Prostate gland (tissue), 2 donors: Measurements from ENCODE around the gene MAPKBP1. TPM values are rescaled to one million over a fixed set of nuclear protein-coding genes. Genes with fewer than 3 reads are reported as not detected.

Experiments used
- DNase-seq: peaks from one replicate; pipeline ENCODE4 v3.0.0-alpha.2; 2019; ENCODE audit warnings: low spot score
- H3K27ac ChIP-seq, 2 donors: fragments of 200-600 bp; sonication (generic); 2 replicates each; pipeline ENCODE4 v1.5.1; 2017 to 2019
- H3K27me3 ChIP-seq: fragments of 200-600 bp; sonication (generic); replicated peaks from 2 replicates; pipeline ENCODE4 v1.5.1; 2019; ENCODE audit not compliant: insufficient read depth
- H3K36me3 ChIP-seq, 2 donors: fragments of 200-600 bp; sonication (generic); 1 replicate in 1 of 2; 2 replicates in 1 of 2; pipeline versions ENCODE4 v1.5.1 to v1.8.1; 2017 to 2019
- H3K4me1 ChIP-seq: fragments of 200-600 bp; sonication (generic); replicated peaks from 2 replicates; pipeline ENCODE4 v1.5.1; 2019
- H3K4me3 ChIP-seq, 2 donors: fragments of 200-600 bp; sonication (generic); 2 replicates each; pipeline ENCODE4 v1.5.1; 2017 to 2019
- H3K9me3 ChIP-seq: fragments of 200-600 bp; sonication (generic); 2 replicates; pipeline ENCODE4 v1.5.1; 2017
- POLR2A ChIP-seq: fragments of 450-650 bp; IDR thresholded peaks from one replicate; pipeline ENCODE4 v1.6.1; 2016; ENCODE audit warnings: antibody characterized with exemption, mild to moderate bottlenecking
- POLR2AphosphoS5 ChIP-seq: sonication (generic); formaldehyde crosslinking; IDR thresholded peaks from one replicate; pipeline ENCODE4 v1.6.1; 2017; ENCODE audit warnings: antibody characterized with exemption
- WGBS: methylation state at CpG from one replicate; pipeline ENCODE4 v1.1.5; 2018; 5-methylcytosine and 5-hydroxymethylcytosine counted together
- intact Hi-C: fragments of 100-400 bp; cut with DNase I; formaldehyde crosslinking; loops from one replicate; pipeline ENCODE4 v1.14.2; 2022
- total RNA-seq, 2 donors: library from RNA; depleted of rRNA; stranded (reverse); fragments of >200 nt; gene quantifications; one replicate each; pipeline ENCODE4 v1.1.0, GENCODE V29; 2016
- TF ChIP-seq, protein P1 (sequence below), 4 experiments: fragments of 200-600 bp in 2 of 4; fragments of 450-650 bp in 2 of 4; sonication (generic) in 2 of 4; IDR thresholded peaks; 1 replicate in 3 of 4; 2 replicates in 1 of 4; pipeline ENCODE4 v1.5.1; 2016 to 2019; ENCODE audit warnings: antibody characterized with exemption in 4 of 4, mild to moderate bottlenecking in 2 of 4, moderate library complexity in 2 of 4

Gene MAPKBP1
- total RNA-seq, 2 donors from 2014 or later = 17.4 to 62.8 TPM

DNA sequence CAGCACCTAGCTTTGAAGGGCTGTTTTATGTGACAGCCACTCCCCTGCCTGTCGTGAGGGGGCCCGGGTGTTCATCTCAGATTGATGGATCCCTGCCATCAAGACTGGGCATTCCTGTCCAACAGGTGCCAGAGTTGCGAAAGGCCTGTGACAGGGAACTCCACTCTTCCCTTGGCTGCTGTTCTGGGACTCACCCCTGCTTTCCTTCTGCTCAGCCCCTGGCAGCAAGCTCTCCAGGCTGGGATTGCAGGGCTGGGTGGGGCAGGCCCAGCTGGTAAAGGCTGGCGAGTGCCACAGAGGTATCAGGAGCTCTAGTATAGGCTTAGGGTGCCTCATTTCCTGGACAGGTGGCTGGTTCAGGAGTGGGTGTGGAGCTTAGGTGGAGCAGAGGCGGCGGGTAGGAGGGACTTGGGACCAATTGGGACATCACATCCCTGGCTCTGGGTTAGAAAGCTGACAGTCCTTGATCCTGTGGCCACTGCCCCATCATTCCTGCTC, 64.2 kb downstream of the MAPKBP1 start, which contains the start of gene PLA2G4B:
Gene PLA2G4B, plus strand, starts transcription at position 448 of the 498 bp plus-strand sequence. CDS start 67 bp downstream, outside the sequence.
- peaks cover 22% of the 10 kb centered on the region for H3K4me1 ChIP-seq
- no peaks in the 10 kb centered on the region for H3K9me3 ChIP-seq
- peak; percentile 95 for DNase-seq
- H3K27me3 ChIP-seq = no peaks in the 10 kb centered on the region
- H3K36me3 ChIP-seq = peaks cover 0 to 4% of the 10 kb centered on the region in 2 donors
- 44% methylated on average over 6 of the region's 6 CpGs for WGBS
- TF ChIP-seq POLR2AphosphoS5 = peak; percentile 97
- TF ChIP-seq, protein P1, sequence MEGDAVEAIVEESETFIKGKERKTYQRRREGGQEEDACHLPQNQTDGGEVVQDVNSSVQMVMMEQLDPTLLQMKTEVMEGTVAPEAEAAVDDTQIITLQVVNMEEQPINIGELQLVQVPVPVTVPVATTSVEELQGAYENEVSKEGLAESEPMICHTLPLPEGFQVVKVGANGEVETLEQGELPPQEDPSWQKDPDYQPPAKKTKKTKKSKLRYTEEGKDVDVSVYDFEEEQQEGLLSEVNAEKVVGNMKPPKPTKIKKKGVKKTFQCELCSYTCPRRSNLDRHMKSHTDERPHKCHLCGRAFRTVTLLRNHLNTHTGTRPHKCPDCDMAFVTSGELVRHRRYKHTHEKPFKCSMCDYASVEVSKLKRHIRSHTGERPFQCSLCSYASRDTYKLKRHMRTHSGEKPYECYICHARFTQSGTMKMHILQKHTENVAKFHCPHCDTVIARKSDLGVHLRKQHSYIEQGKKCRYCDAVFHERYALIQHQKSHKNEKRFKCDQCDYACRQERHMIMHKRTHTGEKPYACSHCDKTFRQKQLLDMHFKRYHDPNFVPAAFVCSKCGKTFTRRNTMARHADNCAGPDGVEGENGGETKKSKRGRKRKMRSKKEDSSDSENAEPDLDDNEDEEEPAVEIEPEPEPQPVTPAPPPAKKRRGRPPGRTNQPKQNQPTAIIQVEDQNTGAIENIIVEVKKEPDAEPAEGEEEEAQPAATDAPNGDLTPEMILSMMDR (IDR thresholded peaks at IDR 0.05) = no peak
- TF ChIP-seq POLR2A = peak; percentile 16
- H3K4me3 ChIP-seq = no peak within 1 kb of the TSS
- intact Hi-C loops = no loop called here
- peak within 1 kb of the TSS; percentile 76 to 81 for H3K27ac ChIP-seq

DNA sequence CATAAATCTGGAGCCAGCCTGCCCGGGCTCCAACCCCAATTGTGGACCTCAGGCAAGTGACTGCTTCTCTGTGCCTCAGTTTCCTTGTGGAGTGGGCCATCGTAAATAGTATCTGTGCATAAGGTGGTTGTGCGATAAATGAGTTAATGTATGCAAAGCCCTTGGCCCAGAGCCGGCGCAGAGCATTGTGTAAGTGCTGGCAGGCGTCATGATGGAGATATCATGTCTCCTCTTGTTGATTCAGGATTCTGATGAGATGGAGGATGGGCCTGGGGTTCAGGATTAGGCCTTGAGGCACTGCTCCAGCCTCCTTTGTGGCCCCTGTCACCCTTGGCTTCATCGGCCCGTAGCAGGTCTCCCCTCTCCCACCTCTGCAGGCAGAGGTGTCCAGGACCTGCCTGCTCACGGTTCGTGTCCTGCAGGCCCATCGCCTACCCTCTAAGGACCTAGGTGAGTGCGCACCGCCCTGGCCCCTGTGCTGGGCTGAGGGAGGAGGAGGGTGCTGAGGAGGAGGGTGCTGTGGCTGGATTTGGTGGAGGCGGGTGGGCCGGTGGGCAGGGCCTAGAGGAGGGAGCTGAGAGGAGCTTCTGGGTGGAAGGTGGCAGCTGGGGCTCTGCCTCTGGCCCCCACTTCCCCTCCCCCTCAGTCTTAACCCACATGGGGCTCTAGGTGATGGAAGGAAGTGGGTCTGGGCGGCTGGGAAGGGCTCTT, 65.7 kb downstream of the MAPKBP1 start:
- Histone ChIP-seq H3K4me1 (peaks cover 22% of the 10 kb centered on the region), H3K4me3 (no peak overlapping the region), H3K27ac (peak overlapping the region in 1 of 2 donors; percentile 81), H3K27me3 (no peaks in the 10 kb centered on the region), H3K9me3 (no peaks in the 10 kb centered on the region), H3K36me3 (peaks cover 0 to 4% of the 10 kb centered on the region in 2 donors)
- TF ChIP-seq POLR2AphosphoS5 = peak; percentile 17
- TF ChIP-seq, protein P1 (IDR thresholded peaks at IDR 0.05) = no peak
- no peak for TF ChIP-seq POLR2A
- WGBS = 76% methylated on average over 16 of the region's 16 CpGs
- intact Hi-C loops = no loop called here
- no peak for DNase-seq

DNA sequence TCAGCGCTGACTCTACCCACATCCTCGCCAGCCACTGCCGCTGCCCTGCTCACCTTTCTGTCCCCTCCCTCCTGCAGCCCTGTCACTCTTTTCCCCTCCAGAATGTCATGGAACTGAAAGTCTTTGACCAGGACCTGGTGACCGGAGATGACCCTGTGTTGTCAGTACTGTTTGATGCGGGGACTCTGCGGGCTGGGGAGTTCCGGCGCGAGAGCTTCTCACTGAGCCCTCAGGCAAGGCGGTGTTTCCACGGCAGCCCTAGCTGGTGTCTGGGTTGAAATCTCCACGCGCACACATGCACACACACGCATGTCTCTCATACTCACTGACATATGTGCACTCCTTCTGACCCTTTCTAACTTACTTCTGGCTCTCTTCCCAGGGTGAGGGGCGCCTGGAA, 66.4 kb downstream of the MAPKBP1 start:
- no peak overlapping the region for H3K27ac ChIP-seq
- DNase-seq = no peak
- WGBS = 87% methylated on average over 15 of the region's 15 CpGs
- TF ChIP-seq, protein P1 (IDR thresholded peaks at IDR 0.05) = no peak
- TF ChIP-seq POLR2A = no peak
- no peak for TF ChIP-seq POLR2AphosphoS5
- intact Hi-C loops = no loop called here
- no peaks in the 10 kb centered on the region for H3K9me3 ChIP-seq
- H3K4me1 ChIP-seq = peaks cover 22% of the 10 kb centered on the region
- H3K36me3 ChIP-seq = peaks cover 0 to 4% of the 10 kb centered on the region in 2 donors
- H3K27me3 ChIP-seq = no peaks in the 10 kb centered on the region
- no peak overlapping the region for H3K4me3 ChIP-seq

DNA sequence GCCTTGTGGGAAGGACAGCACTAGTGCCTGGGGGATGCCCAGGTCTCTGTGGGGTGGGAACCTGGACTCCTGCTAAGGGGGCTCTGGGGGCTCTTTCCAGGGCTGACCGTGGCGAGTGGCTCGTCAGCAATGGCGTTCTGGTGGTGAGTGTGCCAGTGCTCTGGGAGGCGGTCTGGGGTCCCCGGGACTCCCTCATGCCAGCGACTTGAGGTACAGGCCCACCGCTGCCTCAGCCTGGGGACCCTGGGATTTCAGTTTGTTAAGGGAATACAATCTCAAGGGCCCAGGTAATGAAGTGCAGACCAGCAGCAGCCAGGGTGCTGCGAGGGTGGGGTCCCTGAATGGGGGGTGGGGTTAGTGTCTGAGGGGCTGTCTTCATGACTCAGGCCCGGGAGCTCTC, 66.8 kb downstream of the MAPKBP1 start:
- intact Hi-C loops = no loop called here
- DNase-seq = no peak
- H3K4me3 ChIP-seq = no peak overlapping the region
- no peak overlapping the region for H3K27ac ChIP-seq
- H3K9me3 ChIP-seq = no peaks in the 10 kb centered on the region
- H3K27me3 ChIP-seq = no peaks in the 10 kb centered on the region
- peaks cover 22% of the 10 kb centered on the region for H3K4me1 ChIP-seq
- TF ChIP-seq POLR2A = no peak
- TF ChIP-seq POLR2AphosphoS5 = no peak
- TF ChIP-seq, protein P1 (IDR thresholded peaks at IDR 0.05) = no peak
- 93% methylated on average over 10 of the region's 10 CpGs for WGBS
- peaks cover 0 to 4% of the 10 kb centered on the region in 2 donors for H3K36me3 ChIP-seq

DNA sequence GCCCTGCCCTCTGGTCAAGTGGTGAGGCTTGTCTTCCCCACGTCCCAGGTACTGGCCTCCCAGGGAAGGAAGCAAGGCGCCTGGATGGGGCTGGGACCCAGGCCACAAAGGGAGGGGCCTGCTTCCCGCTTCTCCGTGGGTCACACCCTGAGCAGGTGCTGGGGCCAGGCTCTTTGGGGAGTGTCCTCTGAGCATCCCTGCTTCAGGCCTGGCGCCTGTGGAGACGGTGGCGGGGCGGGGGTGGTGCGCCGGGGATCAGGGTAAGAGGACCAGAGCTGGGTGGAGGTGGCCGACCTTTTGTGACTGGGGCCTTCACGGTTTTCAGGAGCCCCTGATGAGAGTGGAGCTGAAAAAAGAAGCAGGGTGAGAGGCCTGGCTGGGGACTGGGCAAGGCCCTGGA, 67.9 kb downstream of the MAPKBP1 start:
- no peak for TF ChIP-seq POLR2AphosphoS5
- TF ChIP-seq, protein P1 (IDR thresholded peaks at IDR 0.05) = no peak
- no peak for TF ChIP-seq POLR2A
- Histone ChIP-seq H3K9me3 (no peaks in the 10 kb centered on the region), H3K36me3 (peaks cover 4% of the 10 kb centered on the region in 2 donors), H3K27me3 (no peaks in the 10 kb centered on the region), H3K4me3 (no peak overlapping the region), H3K27ac (no peak overlapping the region), H3K4me1 (peaks cover 22% of the 10 kb centered on the region)
- no peak for DNase-seq
- intact Hi-C loops = no loop called here
- 74% methylated on average over 12 of the region's 12 CpGs for WGBS
